ENCODE measurements around the gene CCDC174.

DNA sequence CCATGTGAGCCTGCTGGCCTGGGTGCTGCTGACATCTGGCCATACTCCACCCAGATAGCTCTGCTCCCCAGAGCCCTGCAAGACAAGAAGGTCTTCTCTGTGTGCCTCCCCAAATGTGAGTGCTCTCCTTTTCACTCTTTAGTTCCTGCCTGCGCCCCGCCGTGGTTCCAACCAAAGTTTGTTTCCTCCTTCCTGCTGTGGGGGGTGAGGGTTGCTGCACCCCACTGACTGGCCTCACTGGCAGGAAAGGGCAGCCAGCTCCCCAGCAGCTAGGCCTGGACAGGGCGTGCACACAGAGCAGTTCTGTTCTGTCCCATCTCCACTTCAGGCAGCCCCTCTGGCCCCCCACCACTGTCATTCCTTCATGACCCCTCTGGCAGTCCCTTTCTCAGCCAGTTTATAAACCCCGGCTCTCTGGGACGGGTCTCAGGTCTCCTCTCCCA is 5.4 kb upstream of the CCDC174 start:
- TF ChIP-seq, protein P1, sequence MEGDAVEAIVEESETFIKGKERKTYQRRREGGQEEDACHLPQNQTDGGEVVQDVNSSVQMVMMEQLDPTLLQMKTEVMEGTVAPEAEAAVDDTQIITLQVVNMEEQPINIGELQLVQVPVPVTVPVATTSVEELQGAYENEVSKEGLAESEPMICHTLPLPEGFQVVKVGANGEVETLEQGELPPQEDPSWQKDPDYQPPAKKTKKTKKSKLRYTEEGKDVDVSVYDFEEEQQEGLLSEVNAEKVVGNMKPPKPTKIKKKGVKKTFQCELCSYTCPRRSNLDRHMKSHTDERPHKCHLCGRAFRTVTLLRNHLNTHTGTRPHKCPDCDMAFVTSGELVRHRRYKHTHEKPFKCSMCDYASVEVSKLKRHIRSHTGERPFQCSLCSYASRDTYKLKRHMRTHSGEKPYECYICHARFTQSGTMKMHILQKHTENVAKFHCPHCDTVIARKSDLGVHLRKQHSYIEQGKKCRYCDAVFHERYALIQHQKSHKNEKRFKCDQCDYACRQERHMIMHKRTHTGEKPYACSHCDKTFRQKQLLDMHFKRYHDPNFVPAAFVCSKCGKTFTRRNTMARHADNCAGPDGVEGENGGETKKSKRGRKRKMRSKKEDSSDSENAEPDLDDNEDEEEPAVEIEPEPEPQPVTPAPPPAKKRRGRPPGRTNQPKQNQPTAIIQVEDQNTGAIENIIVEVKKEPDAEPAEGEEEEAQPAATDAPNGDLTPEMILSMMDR (conservative IDR thresholded peaks at IDR 0.05; ENCODE audit: low read length) = no peak
- no peak for TF ChIP-seq EZH2phosphoT487 (IDR thresholded peaks at IDR 0.05; ENCODE audit: borderline replicate concordance)

All from Loucy (cell line).